Measurements from ENCODE around the gene CHMP6. TPM values are rescaled to one million over a fixed set of nuclear protein-coding genes. Genes with fewer than 3 reads are reported as not detected.

CHMP6 gene
- total RNA-seq, 4 donors from 2014 or later, result 16.7 to 23.8 (median 22.1) TPM

DNA sequence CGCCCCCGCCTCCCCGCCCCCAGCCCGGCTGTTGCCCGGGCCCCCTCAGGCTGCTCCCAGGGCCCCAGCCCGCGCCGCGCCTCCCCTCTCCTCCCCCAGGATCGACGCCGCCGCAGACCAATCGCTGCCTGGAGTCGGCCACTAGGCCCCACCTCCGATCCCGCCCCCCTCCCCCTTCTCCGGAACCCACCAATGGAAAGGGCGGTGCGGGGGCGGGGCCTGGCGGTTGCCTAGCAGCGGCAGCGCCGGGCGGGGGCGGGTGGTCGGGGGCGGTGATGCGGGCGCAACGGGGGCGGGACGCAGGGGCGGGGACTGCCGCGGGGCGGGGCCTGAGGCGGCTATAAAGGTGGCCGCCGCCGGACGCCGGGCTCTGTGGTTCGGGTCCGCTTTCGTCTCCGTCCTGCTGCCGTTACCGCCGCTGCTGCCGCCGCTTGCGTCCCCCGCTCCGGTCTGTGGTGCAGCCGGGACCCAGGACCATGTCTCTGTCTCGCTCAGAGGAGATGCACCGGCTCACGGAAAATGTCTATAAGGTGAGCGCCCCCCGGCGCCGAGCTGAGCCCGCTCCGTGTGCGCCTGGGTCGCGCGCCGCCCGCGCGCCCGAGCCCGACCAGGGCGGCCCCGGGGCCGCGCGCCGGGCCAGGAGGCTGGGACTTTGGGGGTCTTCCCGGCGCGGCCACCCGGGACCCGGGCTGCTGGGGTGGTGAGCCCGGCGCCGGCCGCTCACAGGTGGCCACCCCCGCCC lies 43.3 kb downstream of the CHMP6 start, which contains the start of gene BAIAP2:
BAIAP2 (plus strand) TSS at position 373 of the 742 bp plus-strand sequence; CDS start at position 477, 104 bp downstream.
- Histone ChIP-seq H3K9me3 (no peaks in the 10 kb centered on the region), H3K4me1 (peaks cover 39 to 80% (median 44%) of the 10 kb centered on the region in 3 donors), H3K27ac (peak within 1 kb of the TSS; percentile 85 to 92 (median 90)), H3K4me3 (peak within 1 kb of the TSS; percentile 55 to 89 (median 79)), H3K36me3 (peaks cover 0 to 17% (median 0%) of the 10 kb centered on the region in 3 donors), H3K27me3 (no peaks in the 10 kb centered on the region)
- peak in 3 of 4 donors; percentile 37 to 98 (median 98) for TF ChIP-seq POLR2A (IDR thresholded peaks at IDR 0.05)
- TF ChIP-seq, protein P1, sequence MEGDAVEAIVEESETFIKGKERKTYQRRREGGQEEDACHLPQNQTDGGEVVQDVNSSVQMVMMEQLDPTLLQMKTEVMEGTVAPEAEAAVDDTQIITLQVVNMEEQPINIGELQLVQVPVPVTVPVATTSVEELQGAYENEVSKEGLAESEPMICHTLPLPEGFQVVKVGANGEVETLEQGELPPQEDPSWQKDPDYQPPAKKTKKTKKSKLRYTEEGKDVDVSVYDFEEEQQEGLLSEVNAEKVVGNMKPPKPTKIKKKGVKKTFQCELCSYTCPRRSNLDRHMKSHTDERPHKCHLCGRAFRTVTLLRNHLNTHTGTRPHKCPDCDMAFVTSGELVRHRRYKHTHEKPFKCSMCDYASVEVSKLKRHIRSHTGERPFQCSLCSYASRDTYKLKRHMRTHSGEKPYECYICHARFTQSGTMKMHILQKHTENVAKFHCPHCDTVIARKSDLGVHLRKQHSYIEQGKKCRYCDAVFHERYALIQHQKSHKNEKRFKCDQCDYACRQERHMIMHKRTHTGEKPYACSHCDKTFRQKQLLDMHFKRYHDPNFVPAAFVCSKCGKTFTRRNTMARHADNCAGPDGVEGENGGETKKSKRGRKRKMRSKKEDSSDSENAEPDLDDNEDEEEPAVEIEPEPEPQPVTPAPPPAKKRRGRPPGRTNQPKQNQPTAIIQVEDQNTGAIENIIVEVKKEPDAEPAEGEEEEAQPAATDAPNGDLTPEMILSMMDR (IDR thresholded peaks at IDR 0.05), result no peak
- peak; percentile 82 for DNase-seq
- no CpG with 5 or more reads among the region's 92 CpGs for WGBS, 2 donors
- intact Hi-C loops (cut with DNase I), result no loop called here

DNA sequence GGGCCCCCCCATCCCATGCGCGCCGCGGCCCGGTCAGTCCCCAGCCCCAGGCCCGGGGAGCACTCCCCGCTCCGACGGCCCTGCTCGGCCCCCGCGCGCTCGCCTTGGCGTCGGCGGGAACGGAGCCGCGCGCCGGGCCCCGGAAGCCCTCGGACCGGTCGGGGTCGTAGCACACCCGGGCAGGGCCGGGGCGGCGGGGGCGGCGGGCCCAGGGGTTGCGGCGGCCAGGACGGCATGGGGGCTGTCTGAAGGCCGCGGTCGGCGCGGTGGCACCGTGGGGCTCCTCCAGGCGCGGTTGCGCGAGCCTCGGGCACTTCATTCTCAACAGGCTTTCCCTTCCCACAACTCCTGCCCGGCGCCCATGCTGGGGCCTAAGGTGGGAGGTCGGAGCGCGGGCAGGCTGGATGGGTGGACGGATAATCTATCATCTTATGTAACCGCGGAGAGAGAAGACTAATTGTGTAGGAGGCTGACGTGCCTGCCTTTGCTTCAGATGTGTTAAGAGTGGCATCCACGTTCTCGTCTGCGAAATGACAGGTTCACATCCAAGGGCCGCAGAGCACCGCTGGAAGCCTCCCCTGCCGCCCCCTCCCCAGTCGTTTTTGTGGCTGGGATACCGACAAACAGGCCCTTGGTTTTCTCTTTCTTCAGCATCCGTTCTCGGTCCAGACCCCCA lies 44.0 kb downstream of the CHMP6 start:
- DNase-seq, result no peak
- Histone ChIP-seq H3K27me3 (no peaks in the 10 kb centered on the region), H3K9me3 (no peaks in the 10 kb centered on the region), H3K4me3 (peak overlapping the region; percentile 53 to 89 (median 79)), H3K27ac (peak overlapping the region; percentile 85 to 92 (median 90)), H3K4me1 (peaks cover 46 to 87% (median 51%) of the 10 kb centered on the region in 3 donors), H3K36me3 (peaks cover 0 to 17% (median 0%) of the 10 kb centered on the region in 3 donors)
- intact Hi-C loops (cut with DNase I), result no loop called here
- 15 to 41% methylated on average over 4 to 7 of the region's 66 CpGs for WGBS, 2 donors
- TF ChIP-seq POLR2A (IDR thresholded peaks at IDR 0.05), result no peak
- TF ChIP-seq, protein P1 (IDR thresholded peaks at IDR 0.05), result no peak

DNA sequence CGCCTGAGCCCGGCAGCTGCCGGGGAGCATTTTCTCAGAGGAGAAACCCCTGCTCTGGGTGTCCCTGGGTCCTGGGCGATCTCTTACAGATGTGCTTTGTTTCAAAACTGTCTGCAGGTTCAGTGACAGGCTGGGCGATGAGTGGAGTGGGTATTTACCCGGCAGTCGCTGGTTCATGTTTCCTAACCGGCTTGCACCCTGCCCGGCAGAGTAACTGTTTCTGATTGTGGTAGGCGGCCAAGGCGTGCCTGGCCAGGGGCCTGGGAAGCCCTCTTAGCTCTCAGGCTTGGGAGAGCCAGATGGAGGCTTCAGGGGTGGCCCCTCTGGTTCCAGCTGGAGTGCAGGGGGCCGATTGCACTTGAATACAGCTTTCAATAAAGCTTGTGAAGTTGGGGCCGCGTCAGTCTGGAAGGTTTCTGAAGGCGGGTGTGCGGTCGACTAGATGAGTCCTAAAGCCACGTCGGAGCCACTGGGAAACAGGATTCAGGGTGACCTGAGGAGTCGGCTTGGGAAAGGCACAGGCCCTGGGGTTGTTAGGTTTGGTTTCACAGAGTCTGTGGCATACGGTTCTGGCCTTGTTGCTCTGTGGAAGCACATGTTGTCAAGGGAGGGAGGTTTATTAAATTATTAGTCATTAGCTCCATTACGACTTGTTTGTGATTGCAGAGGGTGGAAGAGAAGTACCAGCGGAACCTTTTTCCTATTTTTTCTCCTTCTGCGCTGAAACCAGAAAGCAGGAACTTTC lies 44.7 kb downstream of the CHMP6 start:
- peak overlapping the region; percentile 53 to 89 (median 79) for H3K4me3 ChIP-seq
- H3K4me1 ChIP-seq, result peaks cover 52 to 87% (median 57%) of the 10 kb centered on the region in 3 donors
- 30 to 41% methylated on average over 8 to 24 of the region's 24 CpGs for WGBS, 2 donors
- peak overlapping the region; percentile 85 to 92 (median 90) for H3K27ac ChIP-seq
- H3K9me3 ChIP-seq, result no peaks in the 10 kb centered on the region
- TF ChIP-seq, protein P1 (IDR thresholded peaks at IDR 0.05), result no peak
- TF ChIP-seq POLR2A (IDR thresholded peaks at IDR 0.05), result no peak
- intact Hi-C loops (cut with DNase I), result no loop called here
- H3K27me3 ChIP-seq, result no peaks in the 10 kb centered on the region
- DNase-seq, result no peak
- H3K36me3 ChIP-seq, result peaks cover 0 to 15% (median 0%) of the 10 kb centered on the region in 3 donors

DNA sequence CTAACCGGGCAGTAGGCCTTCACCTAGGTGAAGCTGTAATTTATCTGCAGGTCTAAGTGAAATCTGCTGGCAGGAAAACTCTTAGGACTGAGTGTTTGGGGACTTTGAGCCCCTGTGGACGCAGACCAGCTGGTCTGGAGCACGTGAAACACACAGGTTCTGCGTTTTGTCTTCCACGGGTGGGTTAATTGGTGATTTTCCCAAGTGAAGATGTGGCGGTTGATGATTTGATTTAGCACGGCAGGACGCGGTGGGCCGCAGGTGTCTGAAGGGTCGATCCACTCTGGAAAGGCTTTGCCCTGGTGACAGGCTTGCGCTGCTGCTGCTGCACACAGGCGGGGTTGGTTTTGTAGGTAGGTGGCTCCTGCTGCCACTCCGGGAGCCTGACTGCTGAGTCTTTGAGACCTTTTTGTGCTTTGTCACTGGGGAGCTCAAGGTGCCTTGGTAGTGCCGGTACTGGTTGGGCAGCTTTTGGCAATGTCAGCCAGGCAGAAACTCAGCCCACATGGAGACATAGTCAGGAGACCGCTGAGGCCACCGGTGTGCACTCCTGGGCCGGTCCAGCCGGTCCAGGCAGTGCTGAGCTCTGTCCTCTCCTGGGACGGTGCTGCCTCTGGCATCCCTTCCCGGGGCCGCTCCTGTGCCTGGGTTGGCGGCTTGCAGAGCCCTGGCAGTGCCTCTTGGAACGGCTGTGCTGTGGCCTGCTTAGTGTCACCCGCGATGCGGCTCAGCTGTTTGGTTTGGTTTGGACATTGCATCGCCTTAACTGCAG lies 45.6 kb downstream of the CHMP6 start:
- Histone ChIP-seq H3K9me3 (no peaks in the 10 kb centered on the region), H3K36me3 (peaks cover 0 to 7% (median 0%) of the 10 kb centered on the region in 3 donors), H3K27ac (peak overlapping the region; percentile 85 to 92 (median 90)), H3K27me3 (no peaks in the 10 kb centered on the region), H3K4me1 (peaks cover 52 to 87% (median 57%) of the 10 kb centered on the region in 3 donors), H3K4me3 (peak overlapping the region; percentile 53 to 89 (median 79))
- peak in 3 of 4 donors; percentile 14 to 50 (median 50) for TF ChIP-seq POLR2A (IDR thresholded peaks at IDR 0.05)
- TF ChIP-seq, protein P1 (IDR thresholded peaks at IDR 0.05), result peak in 2 of 6 experiments; percentile 2 to 14
- 28 to 45% methylated on average over 5 to 7 of the region's 28 CpGs for WGBS, 2 donors
- no peak for DNase-seq
- intact Hi-C loops (cut with DNase I), result no loop called here

Data from esophagus squamous epithelium (tissue), 5 donors.